Prostate gland (tissue), 2 donors: Measurements from ENCODE around the gene FBXO15. TPM values are rescaled to one million over a fixed set of nuclear protein-coding genes. Genes with fewer than 3 reads are reported as not detected.
A peak's percentile ranks its signal among the peaks of the same experiment; 100 is the strongest.

Experiments used
- DNase-seq: peaks from one replicate; pipeline ENCODE4 v3.0.0-alpha.2; 2019; ENCODE audit warnings: low spot score
- H3K27ac ChIP-seq, 2 donors: fragments of 200-600 bp; sonication (generic); 2 replicates each; pipeline ENCODE4 v1.5.1; 2017 to 2019
- H3K27me3 ChIP-seq: fragments of 200-600 bp; sonication (generic); replicated peaks from 2 replicates; pipeline ENCODE4 v1.5.1; 2019; ENCODE audit not compliant: insufficient read depth
- H3K36me3 ChIP-seq, 2 donors: fragments of 200-600 bp; sonication (generic); 1 replicate in 1 of 2; 2 replicates in 1 of 2; pipeline versions ENCODE4 v1.5.1 to v1.8.1; 2017 to 2019
- H3K4me1 ChIP-seq: fragments of 200-600 bp; sonication (generic); replicated peaks from 2 replicates; pipeline ENCODE4 v1.5.1; 2019
- H3K4me3 ChIP-seq, 2 donors: fragments of 200-600 bp; sonication (generic); 2 replicates each; pipeline ENCODE4 v1.5.1; 2017 to 2019
- H3K9me3 ChIP-seq: fragments of 200-600 bp; sonication (generic); 2 replicates; pipeline ENCODE4 v1.5.1; 2017
- POLR2A ChIP-seq: fragments of 450-650 bp; IDR thresholded peaks from one replicate; pipeline ENCODE4 v1.6.1; 2016; ENCODE audit warnings: antibody characterized with exemption, mild to moderate bottlenecking
- POLR2AphosphoS5 ChIP-seq: sonication (generic); formaldehyde crosslinking; IDR thresholded peaks from one replicate; pipeline ENCODE4 v1.6.1; 2017; ENCODE audit warnings: antibody characterized with exemption
- WGBS: methylation state at CpG from one replicate; pipeline ENCODE4 v1.1.5; 2018; 5-methylcytosine and 5-hydroxymethylcytosine counted together
- intact Hi-C: fragments of 100-400 bp; cut with DNase I; formaldehyde crosslinking; loops from one replicate; pipeline ENCODE4 v1.14.2; 2022
- total RNA-seq, 2 donors: library from RNA; depleted of rRNA; stranded (reverse); fragments of >200 nt; gene quantifications; one replicate each; pipeline ENCODE4 v1.1.0, GENCODE V29; 2016
- TF ChIP-seq, protein P1 (sequence below), 4 experiments: fragments of 200-600 bp in 2 of 4; fragments of 450-650 bp in 2 of 4; sonication (generic) in 2 of 4; IDR thresholded peaks; 1 replicate in 3 of 4; 2 replicates in 1 of 4; pipeline ENCODE4 v1.5.1; 2016 to 2019; ENCODE audit warnings: antibody characterized with exemption in 4 of 4, mild to moderate bottlenecking in 2 of 4, moderate library complexity in 2 of 4

FBXO15 gene
- total RNA-seq, 2 donors from 2014 or later = 4.2 to 7.8 TPM

DNA sequence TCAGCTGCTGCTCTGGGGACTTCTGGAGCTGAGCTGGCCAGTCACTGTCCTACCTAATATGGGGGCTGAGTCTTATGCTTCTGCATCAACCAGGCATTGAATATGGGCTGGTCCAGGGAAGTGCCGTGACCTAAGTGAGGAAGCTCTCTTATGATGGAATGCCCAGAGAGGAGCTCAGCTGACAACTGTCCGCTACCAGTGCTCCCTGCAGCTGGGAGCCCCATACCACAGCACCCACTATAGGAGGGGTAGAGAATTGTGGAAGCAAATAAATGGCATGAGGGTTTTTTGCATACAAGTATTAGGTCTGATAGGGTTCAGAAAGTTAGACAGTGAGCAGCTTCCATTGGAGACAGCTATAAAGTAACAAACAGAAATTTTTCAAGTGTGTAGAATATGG, 5.2 kb upstream of the FBXO15 start:
- WGBS = 94% methylated on average over 2 of the region's 2 CpGs
- no peak for TF ChIP-seq POLR2AphosphoS5
- TF ChIP-seq, protein P1, sequence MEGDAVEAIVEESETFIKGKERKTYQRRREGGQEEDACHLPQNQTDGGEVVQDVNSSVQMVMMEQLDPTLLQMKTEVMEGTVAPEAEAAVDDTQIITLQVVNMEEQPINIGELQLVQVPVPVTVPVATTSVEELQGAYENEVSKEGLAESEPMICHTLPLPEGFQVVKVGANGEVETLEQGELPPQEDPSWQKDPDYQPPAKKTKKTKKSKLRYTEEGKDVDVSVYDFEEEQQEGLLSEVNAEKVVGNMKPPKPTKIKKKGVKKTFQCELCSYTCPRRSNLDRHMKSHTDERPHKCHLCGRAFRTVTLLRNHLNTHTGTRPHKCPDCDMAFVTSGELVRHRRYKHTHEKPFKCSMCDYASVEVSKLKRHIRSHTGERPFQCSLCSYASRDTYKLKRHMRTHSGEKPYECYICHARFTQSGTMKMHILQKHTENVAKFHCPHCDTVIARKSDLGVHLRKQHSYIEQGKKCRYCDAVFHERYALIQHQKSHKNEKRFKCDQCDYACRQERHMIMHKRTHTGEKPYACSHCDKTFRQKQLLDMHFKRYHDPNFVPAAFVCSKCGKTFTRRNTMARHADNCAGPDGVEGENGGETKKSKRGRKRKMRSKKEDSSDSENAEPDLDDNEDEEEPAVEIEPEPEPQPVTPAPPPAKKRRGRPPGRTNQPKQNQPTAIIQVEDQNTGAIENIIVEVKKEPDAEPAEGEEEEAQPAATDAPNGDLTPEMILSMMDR (IDR thresholded peaks at IDR 0.05) = no peak
- no peak for TF ChIP-seq POLR2A
- Histone ChIP-seq H3K4me3 (no peak overlapping the region), H3K4me1 (peaks cover 2% of the 10 kb centered on the region), H3K27me3 (no peaks in the 10 kb centered on the region), H3K9me3 (no peaks in the 10 kb centered on the region), H3K27ac (no peak overlapping the region), H3K36me3 (peaks cover 0 to 4% of the 10 kb centered on the region in 2 donors)
- DNase-seq = no peak
- intact Hi-C loops = no loop called here

DNA sequence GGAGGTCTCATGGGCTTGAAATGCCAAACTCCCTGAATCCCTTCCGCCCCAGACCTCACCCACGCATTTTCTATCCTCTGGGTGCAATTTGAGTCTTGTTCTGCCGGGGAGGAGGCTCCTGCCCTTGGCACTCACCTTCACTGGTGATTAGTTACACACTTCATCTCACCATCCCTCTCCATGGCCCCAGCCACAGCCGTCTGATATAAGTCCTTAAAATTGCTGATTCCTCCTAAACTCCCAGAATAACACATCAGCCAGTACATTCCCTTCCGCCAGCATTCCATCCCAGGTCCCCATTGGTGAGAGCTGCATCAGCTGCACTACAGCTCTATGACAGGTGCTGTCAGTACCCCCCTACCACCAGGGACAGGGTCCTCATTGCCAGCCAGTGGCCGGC, 4.6 kb upstream of the FBXO15 start:
- WGBS = 78% methylated on average over 6 of the region's 6 CpGs
- H3K27me3 ChIP-seq = no peaks in the 10 kb centered on the region
- H3K4me1 ChIP-seq = peaks cover 2% of the 10 kb centered on the region
- H3K9me3 ChIP-seq = no peaks in the 10 kb centered on the region
- DNase-seq = no peak
- no peak overlapping the region for H3K27ac ChIP-seq
- H3K36me3 ChIP-seq = peaks cover 0 to 4% of the 10 kb centered on the region in 2 donors
- intact Hi-C loops = no loop called here
- H3K4me3 ChIP-seq = no peak overlapping the region
- TF ChIP-seq, protein P1 (IDR thresholded peaks at IDR 0.05) = no peak
- TF ChIP-seq POLR2A (no peak), POLR2AphosphoS5 (no peak)

DNA sequence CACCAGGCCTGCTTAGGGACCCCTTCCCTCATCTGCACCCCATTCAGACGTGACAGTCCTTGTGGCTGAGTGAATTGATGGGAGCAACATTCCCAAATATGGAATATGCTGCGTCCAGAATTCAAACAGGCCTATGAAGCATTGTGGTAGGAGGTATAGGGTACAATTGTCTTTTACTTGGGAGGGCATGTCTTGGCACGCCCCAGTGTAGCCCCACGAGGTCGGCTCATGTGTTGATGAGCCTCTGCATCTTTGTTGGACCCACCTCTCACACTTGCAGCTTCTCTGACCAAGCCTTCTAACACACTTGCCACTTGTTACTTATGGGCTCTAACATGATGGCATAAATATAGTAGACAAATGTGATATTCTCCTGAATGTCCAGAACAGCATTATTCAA, 2.2 kb upstream of the FBXO15 start:
- whole genome bisulfite sequencing = 45% methylated on average over 5 of the region's 5 CpGs
- no peak overlapping the region for H3K4me3 ChIP-seq

DNA sequence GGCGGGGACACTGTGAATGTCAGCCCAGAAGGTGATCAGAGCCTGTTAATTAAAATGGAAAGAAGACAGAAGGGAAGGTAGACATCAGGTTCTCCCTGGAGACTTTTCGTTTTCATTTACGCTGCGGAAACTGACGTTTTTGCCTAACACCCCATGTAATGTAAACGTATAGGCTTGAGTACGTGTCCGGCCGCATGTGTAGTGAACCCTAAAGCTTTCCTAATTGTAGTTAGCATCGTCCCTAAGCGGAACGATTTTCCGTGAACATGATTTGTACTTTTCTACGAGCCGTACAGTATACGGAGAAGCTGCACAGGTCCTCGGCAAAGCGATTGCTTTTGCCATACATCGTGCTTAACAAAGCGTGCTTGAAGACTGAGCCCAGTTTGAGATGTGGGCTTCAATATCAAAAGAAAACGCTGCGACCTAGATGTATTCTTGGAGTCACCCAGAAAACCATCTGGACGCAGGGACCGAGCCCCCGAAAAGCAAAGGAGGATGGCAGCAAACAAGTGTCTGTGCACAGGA, 973 bp upstream of the FBXO15 start:
- TF ChIP-seq POLR2A (no peak), POLR2AphosphoS5 (no peak)
- TF ChIP-seq, protein P1 (IDR thresholded peaks at IDR 0.05) = no peak
- H3K4me3 ChIP-seq = peak overlapping the region; percentile 56
- H3K27ac ChIP-seq = peak overlapping the region; percentile 40 to 88
- no peak for DNase-seq
- WGBS = under 1% methylated on average over 25 of the region's 25 CpGs
- H3K9me3 ChIP-seq = no peaks in the 10 kb centered on the region
- no peaks in the 10 kb centered on the region for H3K36me3 ChIP-seq
- H3K4me1 ChIP-seq = peaks cover 2% of the 10 kb centered on the region
- intact Hi-C loops = loop anchor here (5.0 kb wide), 2 partner anchors 144 to 349 kb away; partner anchors contain the start of genes CNDP2 and CYB5A
- H3K27me3 ChIP-seq = no peaks in the 10 kb centered on the region

More for the DNA sequence above, 2.2 kb upstream of the FBXO15 start:
- intact Hi-C loops = loop anchor here (5.0 kb wide), 2 partner anchors 142 to 347 kb away; partner anchors contain the start of genes CNDP2 and CYB5A
- Histone ChIP-seq H3K36me3 (no peaks in the 10 kb centered on the region), H3K9me3 (no peaks in the 10 kb centered on the region), H3K27me3 (no peaks in the 10 kb centered on the region), H3K27ac (no peak overlapping the region), H3K4me1 (peaks cover 2% of the 10 kb centered on the region)
- no peak for TF ChIP-seq POLR2A
- TF ChIP-seq, protein P1 (IDR thresholded peaks at IDR 0.05) = no peak
- TF ChIP-seq POLR2AphosphoS5 = no peak
- DNase-seq = no peak

DNA sequence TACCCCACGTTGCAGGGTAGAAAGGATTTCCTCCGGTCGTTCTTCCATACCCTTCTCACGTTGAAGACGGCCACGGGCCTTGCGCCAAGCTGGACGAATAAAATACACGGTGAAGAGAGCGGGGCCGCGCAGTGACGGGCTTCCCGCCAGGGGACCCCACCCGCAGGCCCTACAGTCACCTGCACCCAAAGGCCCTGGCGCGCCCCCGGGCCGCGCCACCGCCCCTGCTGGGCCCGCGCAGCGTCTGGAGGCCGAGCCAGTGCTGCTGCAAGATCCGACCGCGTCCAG, 199 bp downstream of the FBXO15 start:
- WGBS = under 1% methylated on average over 28 of the region's 28 CpGs
- intact Hi-C loops = loop anchor here (5.0 kb wide), 2 partner anchors 145 to 350 kb away; partner anchors contain the start of genes CNDP2 and CYB5A
- Histone ChIP-seq H3K9me3 (no peaks in the 10 kb centered on the region), H3K4me3 (peak overlapping the region; percentile 56), H3K4me1 (peaks cover 2% of the 10 kb centered on the region), H3K27ac (peak overlapping the region; percentile 83 to 88), H3K27me3 (no peaks in the 10 kb centered on the region), H3K36me3 (no peaks in the 10 kb centered on the region)
- TF ChIP-seq, protein P1 (IDR thresholded peaks at IDR 0.05) = peak in 2 of 4 experiments; percentile 12 to 24
- TF ChIP-seq POLR2AphosphoS5 = no peak
- no peak for DNase-seq
